SK-N-SH treated with all-trans-retinoic acid at 6 μM for 48 hours (cell line): ENCODE measurements around the gene AHR.

Experiments
- ATAC-seq: fragments of 200-7000 bp; cut with Tn5 transposase; 3 replicates; pipeline ENCODE4 v1.9.1; 2020; ENCODE audit warnings: mild to moderate bottlenecking, moderate library complexity
- ARNTL ChIP-seq: fragments of 450-650 bp; formaldehyde crosslinking; IDR thresholded peaks from 2 replicates; pipeline ENCODE4 v1.5.0; 2020; ENCODE audit warnings: low read depth, mild to moderate bottlenecking, moderate library complexity, borderline replicate concordance
- BACH2 ChIP-seq: fragments of 250-450 bp; sonication (Bioruptor Pico); IDR thresholded peaks from 2 replicates; pipeline ENCODE4 v1.9.0; 2021; ENCODE audit warnings: mild to moderate bottlenecking, borderline replicate concordance
- CREB5 ChIP-seq: fragments of 250-450 bp; sonication (Bioruptor Pico); IDR thresholded peaks from 2 replicates; pipeline ENCODE4 v1.5.1; 2020; ENCODE audit warnings: low read depth, mild to moderate bottlenecking, moderate library complexity
- CSDC2 ChIP-seq: fragments of 250-450 bp; sonication (Bioruptor Pico); IDR thresholded peaks from 2 replicates; pipeline ENCODE4 v1.5.0; 2020; ENCODE audit warnings: mild to moderate bottlenecking, moderate library complexity
- ESRRG ChIP-seq: fragments of 250-450 bp; sonication (Bioruptor Pico); IDR thresholded peaks from 2 replicates; pipeline ENCODE4 v1.6.1; 2021; ENCODE audit warnings: mild to moderate bottlenecking
- GLIS3 ChIP-seq: fragments of 250-450 bp; sonication (Bioruptor Pico); IDR thresholded peaks from 2 replicates; pipeline ENCODE4 v1.5.0; 2020; ENCODE audit warnings: mild to moderate bottlenecking, moderate library complexity
- ISL1 ChIP-seq: fragments of 250-450 bp; sonication (Bioruptor Pico); IDR thresholded peaks from 2 replicates; pipeline ENCODE4 v2.1.2; 2022; ENCODE audit warnings: mild to moderate bottlenecking, moderate library complexity
- POU6F1 ChIP-seq: fragments of 250-450 bp; sonication (Bioruptor Pico); IDR thresholded peaks from 2 replicates; pipeline ENCODE4 v1.8.0; 2021; ENCODE audit warnings: low read depth, mild to moderate bottlenecking, moderate library complexity, borderline replicate concordance
- PPARA ChIP-seq: fragments of 250-450 bp; sonication (Bioruptor Pico); IDR thresholded peaks from 2 replicates; pipeline ENCODE4 v1.5.0; 2020; ENCODE audit warnings: mild to moderate bottlenecking, borderline replicate concordance
- TCF4 ChIP-seq: fragments of 250-450 bp; sonication (Bioruptor Pico); IDR thresholded peaks from 2 replicates; pipeline ENCODE4 v1.8.0; 2021; ENCODE audit warnings: mild to moderate bottlenecking, moderate library complexity, borderline replicate concordance
- ZFP3 ChIP-seq: fragments of 250-450 bp; sonication (Bioruptor Pico); IDR thresholded peaks from 2 replicates; pipeline ENCODE4 v1.5.0; 2020; ENCODE audit warnings: mild to moderate bottlenecking, moderate library complexity
- ZFP30 ChIP-seq: fragments of 450-650 bp; formaldehyde crosslinking; IDR thresholded peaks from 2 replicates; pipeline ENCODE4 v1.5.0; 2022; ENCODE audit warnings: mild to moderate bottlenecking, moderate library complexity
- ZNF565 ChIP-seq: fragments of 450-650 bp; formaldehyde crosslinking; conservative IDR thresholded peaks from 2 replicates; pipeline ENCODE4 v1.5.0; 2020; ENCODE audit warnings: low read depth, mild to moderate bottlenecking, moderate library complexity
- ZNF70 ChIP-seq: fragments of 450-650 bp; formaldehyde crosslinking; IDR thresholded peaks from 2 replicates; pipeline ENCODE4 v1.5.0; 2020; ENCODE audit warnings: mild to moderate bottlenecking, moderate library complexity
- TF ChIP-seq, protein P1 (sequence below): fragments of 250-450 bp; sonication (Bioruptor Pico); IDR thresholded peaks from 2 replicates; pipeline ENCODE4 v1.8.0; 2020; ENCODE audit warnings: mild to moderate bottlenecking, moderate library complexity, borderline replicate concordance
- TF ChIP-seq, protein P2 (sequence below): fragments of 250-450 bp; sonication (Bioruptor Pico); IDR thresholded peaks from 2 replicates; pipeline ENCODE4 v1.5.1; 2021; ENCODE audit warnings: mild to moderate bottlenecking, moderate library complexity
- TF ChIP-seq, protein P3 (sequence below): fragments of 250-450 bp; sonication (Bioruptor Pico); IDR thresholded peaks from 2 replicates; pipeline ENCODE4 v1.5.0; 2020; ENCODE audit warnings: mild to moderate bottlenecking, moderate library complexity

The AHR gene

GRCh38 chr7:17279061-17279460 lies 19.4 kb upstream of the AHR start:
- no peak for TF ChIP-seq PPARA (CRISPR knock-in tag)
- TF ChIP-seq ISL1: no peak
- no peak for TF ChIP-seq CSDC2
- no peak for TF ChIP-seq ZFP30 (CRISPR knock-in tag)
- TF ChIP-seq, protein P1, sequence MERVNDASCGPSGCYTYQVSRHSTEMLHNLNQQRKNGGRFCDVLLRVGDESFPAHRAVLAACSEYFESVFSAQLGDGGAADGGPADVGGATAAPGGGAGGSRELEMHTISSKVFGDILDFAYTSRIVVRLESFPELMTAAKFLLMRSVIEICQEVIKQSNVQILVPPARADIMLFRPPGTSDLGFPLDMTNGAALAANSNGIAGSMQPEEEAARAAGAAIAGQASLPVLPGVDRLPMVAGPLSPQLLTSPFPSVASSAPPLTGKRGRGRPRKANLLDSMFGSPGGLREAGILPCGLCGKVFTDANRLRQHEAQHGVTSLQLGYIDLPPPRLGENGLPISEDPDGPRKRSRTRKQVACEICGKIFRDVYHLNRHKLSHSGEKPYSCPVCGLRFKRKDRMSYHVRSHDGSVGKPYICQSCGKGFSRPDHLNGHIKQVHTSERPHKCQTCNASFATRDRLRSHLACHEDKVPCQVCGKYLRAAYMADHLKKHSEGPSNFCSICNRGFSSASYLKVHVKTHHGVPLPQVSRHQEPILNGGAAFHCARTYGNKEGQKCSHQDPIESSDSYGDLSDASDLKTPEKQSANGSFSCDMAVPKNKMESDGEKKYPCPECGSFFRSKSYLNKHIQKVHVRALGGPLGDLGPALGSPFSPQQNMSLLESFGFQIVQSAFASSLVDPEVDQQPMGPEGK: no peak
- no peak for TF ChIP-seq POU6F1
- no peak for TF ChIP-seq ZFP3
- no peak for TF ChIP-seq CREB5 (CRISPR knock-in tag)
- TF ChIP-seq GLIS3 (CRISPR knock-in tag): no peak
- TF ChIP-seq, protein P2, sequence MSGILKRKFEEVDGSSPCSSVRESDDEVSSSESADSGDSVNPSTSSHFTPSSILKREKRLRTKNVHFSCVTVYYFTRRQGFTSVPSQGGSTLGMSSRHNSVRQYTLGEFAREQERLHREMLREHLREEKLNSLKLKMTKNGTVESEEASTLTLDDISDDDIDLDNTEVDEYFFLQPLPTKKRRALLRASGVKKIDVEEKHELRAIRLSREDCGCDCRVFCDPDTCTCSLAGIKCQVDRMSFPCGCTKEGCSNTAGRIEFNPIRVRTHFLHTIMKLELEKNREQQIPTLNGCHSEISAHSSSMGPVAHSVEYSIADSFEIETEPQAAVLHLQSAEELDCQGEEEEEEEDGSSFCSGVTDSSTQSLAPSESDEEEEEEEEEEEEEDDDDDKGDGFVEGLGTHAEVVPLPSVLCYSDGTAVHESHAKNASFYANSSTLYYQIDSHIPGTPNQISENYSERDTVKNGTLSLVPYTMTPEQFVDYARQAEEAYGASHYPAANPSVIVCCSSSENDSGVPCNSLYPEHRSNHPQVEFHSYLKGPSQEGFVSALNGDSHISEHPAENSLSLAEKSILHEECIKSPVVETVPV (CRISPR knock-in tag): no peak
- no peak for TF ChIP-seq BACH2
- no peak for TF ChIP-seq ZNF565 (CRISPR knock-in tag)
- no peak for TF ChIP-seq ZNF70
- TF ChIP-seq, protein P3, sequence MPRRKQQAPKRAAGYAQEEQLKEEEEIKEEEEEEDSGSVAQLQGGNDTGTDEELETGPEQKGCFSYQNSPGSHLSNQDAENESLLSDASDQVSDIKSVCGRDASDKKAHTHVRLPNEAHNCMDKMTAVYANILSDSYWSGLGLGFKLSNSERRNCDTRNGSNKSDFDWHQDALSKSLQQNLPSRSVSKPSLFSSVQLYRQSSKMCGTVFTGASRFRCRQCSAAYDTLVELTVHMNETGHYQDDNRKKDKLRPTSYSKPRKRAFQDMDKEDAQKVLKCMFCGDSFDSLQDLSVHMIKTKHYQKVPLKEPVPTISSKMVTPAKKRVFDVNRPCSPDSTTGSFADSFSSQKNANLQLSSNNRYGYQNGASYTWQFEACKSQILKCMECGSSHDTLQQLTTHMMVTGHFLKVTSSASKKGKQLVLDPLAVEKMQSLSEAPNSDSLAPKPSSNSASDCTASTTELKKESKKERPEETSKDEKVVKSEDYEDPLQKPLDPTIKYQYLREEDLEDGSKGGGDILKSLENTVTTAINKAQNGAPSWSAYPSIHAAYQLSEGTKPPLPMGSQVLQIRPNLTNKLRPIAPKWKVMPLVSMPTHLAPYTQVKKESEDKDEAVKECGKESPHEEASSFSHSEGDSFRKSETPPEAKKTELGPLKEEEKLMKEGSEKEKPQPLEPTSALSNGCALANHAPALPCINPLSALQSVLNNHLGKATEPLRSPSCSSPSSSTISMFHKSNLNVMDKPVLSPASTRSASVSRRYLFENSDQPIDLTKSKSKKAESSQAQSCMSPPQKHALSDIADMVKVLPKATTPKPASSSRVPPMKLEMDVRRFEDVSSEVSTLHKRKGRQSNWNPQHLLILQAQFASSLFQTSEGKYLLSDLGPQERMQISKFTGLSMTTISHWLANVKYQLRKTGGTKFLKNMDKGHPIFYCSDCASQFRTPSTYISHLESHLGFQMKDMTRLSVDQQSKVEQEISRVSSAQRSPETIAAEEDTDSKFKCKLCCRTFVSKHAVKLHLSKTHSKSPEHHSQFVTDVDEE (CRISPR knock-in tag): no peak
- TF ChIP-seq TCF4 (CRISPR knock-in tag): no peak
- ATAC-seq: no peak

- no peak for ATAC-seq
Measured at GRCh38 chr7:17289074-17289645, 9.3 kb upstream of the AHR start.

More at GRCh38 chr7:17289074-17289645, 9.3 kb upstream of the AHR start:
- TF ChIP-seq ESRRG (CRISPR knock-in tag) (no peak), PPARA (CRISPR knock-in tag) (no peak), CSDC2 (no peak), CREB5 (CRISPR knock-in tag) (no peak), TCF4 (CRISPR knock-in tag) (no peak), ARNTL (CRISPR knock-in tag) (no peak)
- TF ChIP-seq, protein P1: no peak
